Osteocyte (in vitro differentiated cells): ENCODE data around the gene FAM171A1. TPM values are rescaled to one million over a fixed set of nuclear protein-coding genes. Genes with fewer than 3 reads are reported as not detected.

Experiments
- DNase-seq: peaks from one replicate; pipeline ENCODE4 v3.0.0; 2021; ENCODE audit warnings: mixed read lengths; ENCODE audit not compliant: unreplicated experiment; ENCODE audit errors: extremely low spot score
- H3K27ac Mint-ChIP-seq: one replicate; pipeline ENCODE4 v1.8.0; 2021; ENCODE audit warnings: mild to moderate bottlenecking, mixed read lengths; ENCODE audit not compliant: unreplicated experiment
- H3K27me3 Mint-ChIP-seq: one replicate; pipeline ENCODE4 v1.8.0; 2021; ENCODE audit warnings: mixed read lengths; ENCODE audit not compliant: unreplicated experiment
- H3K36me3 Mint-ChIP-seq: one replicate; pipeline ENCODE4 v1.8.0; 2021; ENCODE audit warnings: mixed read lengths; ENCODE audit not compliant: unreplicated experiment
- H3K4me1 Mint-ChIP-seq: one replicate; pipeline ENCODE4 v1.8.0; 2021; ENCODE audit warnings: mixed read lengths; ENCODE audit not compliant: unreplicated experiment
- H3K4me3 Mint-ChIP-seq: one replicate; pipeline ENCODE4 v1.8.0; 2021; ENCODE audit warnings: mild to moderate bottlenecking, moderate library complexity, mixed read lengths; ENCODE audit not compliant: unreplicated experiment
- H3K9me3 Mint-ChIP-seq: one replicate; pipeline ENCODE4 v1.8.0; 2021; ENCODE audit warnings: mixed read lengths; ENCODE audit not compliant: unreplicated experiment
- total RNA-seq: library from RNA; stranded (reverse); gene quantifications from 2 replicates; pipeline ENCODE4 v1.2.1, GENCODE V29; 2021
- TF ChIP-seq, protein P1 (sequence below): fragments of 200-600 bp; sonication (generic); IDR thresholded peaks from 2 replicates; pipeline ENCODE4 v1.5.0; 2021; ENCODE audit warnings: antibody characterized with exemption, mild to moderate bottlenecking, moderate library complexity

FAM171A1 gene
- total RNA-seq, 1 donor from 2014 or later = 30.4 TPM

GRCh38 chr10:15331461-15331860 is 39.6 kb downstream of the FAM171A1 start:
- TF ChIP-seq, protein P1, sequence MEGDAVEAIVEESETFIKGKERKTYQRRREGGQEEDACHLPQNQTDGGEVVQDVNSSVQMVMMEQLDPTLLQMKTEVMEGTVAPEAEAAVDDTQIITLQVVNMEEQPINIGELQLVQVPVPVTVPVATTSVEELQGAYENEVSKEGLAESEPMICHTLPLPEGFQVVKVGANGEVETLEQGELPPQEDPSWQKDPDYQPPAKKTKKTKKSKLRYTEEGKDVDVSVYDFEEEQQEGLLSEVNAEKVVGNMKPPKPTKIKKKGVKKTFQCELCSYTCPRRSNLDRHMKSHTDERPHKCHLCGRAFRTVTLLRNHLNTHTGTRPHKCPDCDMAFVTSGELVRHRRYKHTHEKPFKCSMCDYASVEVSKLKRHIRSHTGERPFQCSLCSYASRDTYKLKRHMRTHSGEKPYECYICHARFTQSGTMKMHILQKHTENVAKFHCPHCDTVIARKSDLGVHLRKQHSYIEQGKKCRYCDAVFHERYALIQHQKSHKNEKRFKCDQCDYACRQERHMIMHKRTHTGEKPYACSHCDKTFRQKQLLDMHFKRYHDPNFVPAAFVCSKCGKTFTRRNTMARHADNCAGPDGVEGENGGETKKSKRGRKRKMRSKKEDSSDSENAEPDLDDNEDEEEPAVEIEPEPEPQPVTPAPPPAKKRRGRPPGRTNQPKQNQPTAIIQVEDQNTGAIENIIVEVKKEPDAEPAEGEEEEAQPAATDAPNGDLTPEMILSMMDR = no peak

GRCh38 chr10:15329437-15329836 is 41.7 kb downstream of the FAM171A1 start:
- no peaks in the 10 kb centered on the region for H3K36me3 Mint-ChIP-seq
- no peaks in the 10 kb centered on the region for H3K9me3 Mint-ChIP-seq
- no peak overlapping the region for H3K27ac Mint-ChIP-seq

More at GRCh38 chr10:15331461-15331860, 39.6 kb downstream of the FAM171A1 start:
- DNase-seq = no peak
- H3K4me3 Mint-ChIP-seq = no peak overlapping the region
- peaks cover 5% of the 10 kb centered on the region for H3K4me1 Mint-ChIP-seq
- H3K27ac Mint-ChIP-seq = no peak overlapping the region
- no peaks in the 10 kb centered on the region for H3K36me3 Mint-ChIP-seq
- no peaks in the 10 kb centered on the region for H3K27me3 Mint-ChIP-seq
- no peaks in the 10 kb centered on the region for H3K9me3 Mint-ChIP-seq

GRCh38 chr10:15325944-15326284 is 45.2 kb downstream of the FAM171A1 start:
- Mint-ChIP-seq H3K4me1 (peaks cover 25% of the 10 kb centered on the region), H3K36me3 (no peaks in the 10 kb centered on the region), H3K9me3 (no peaks in the 10 kb centered on the region), H3K27ac (no peak overlapping the region), H3K4me3 (no peak overlapping the region), H3K27me3 (no peaks in the 10 kb centered on the region)
- DNase-seq = no peak
- TF ChIP-seq, protein P1 = no peak

More at GRCh38 chr10:15329437-15329836, 41.7 kb downstream of the FAM171A1 start:
- Mint-ChIP-seq H3K4me3 (no peak overlapping the region), H3K27me3 (no peaks in the 10 kb centered on the region), H3K4me1 (peaks cover 8% of the 10 kb centered on the region)
- TF ChIP-seq, protein P1 = no peak
- DNase-seq = no peak

DNA sequence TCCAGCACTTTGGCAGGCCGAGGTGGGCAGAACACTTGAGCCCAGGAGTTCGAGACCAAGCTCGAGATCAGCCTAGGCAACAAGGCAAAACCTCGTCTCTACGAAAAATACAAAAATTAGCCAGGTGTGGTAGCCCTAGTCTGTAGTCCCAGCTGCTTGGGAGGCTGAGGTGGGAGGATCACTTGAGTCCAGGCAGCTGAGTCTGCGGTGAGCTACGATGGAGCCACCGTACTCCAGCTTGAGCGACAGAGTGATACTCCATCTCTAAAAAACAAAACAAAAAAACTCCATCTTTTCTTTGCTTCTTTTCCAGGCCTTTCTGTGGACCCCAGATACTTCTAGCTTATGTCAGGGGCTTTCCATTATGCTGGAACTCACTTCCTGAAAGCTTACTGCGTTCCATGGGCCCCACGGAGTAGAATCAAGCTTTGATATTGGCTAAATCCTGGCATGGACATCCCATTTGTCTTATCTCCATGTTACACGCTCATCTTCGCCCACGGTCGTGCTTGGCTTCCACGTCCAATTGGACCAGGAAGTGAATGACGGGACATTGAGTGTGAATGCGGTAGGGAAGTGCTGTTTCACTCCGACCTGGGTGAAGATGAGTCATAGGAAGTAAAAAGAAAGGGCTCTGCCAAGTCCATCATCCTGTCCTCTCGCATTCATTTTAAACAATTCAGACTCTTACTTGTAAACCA is 45.7 kb downstream of the FAM171A1 start:
- Mint-ChIP-seq H3K27ac (no peak overlapping the region), H3K4me1 (peaks cover 30% of the 10 kb centered on the region), H3K4me3 (no peak overlapping the region), H3K36me3 (no peaks in the 10 kb centered on the region), H3K27me3 (no peaks in the 10 kb centered on the region), H3K9me3 (no peaks in the 10 kb centered on the region)
- TF ChIP-seq, protein P1 = no peak
- no peak for DNase-seq

- DNase-seq = no peak
- H3K4me1 Mint-ChIP-seq = peaks cover 30% of the 10 kb centered on the region
Measured at GRCh38 chr10:15324611-15325010, 46.5 kb downstream of the FAM171A1 start.

More at GRCh38 chr10:15324611-15325010, 46.5 kb downstream of the FAM171A1 start:
- Mint-ChIP-seq H3K36me3 (no peaks in the 10 kb centered on the region), H3K4me3 (no peak overlapping the region), H3K27ac (no peak overlapping the region), H3K27me3 (no peaks in the 10 kb centered on the region), H3K9me3 (peaks cover 4% of the 10 kb centered on the region)
- TF ChIP-seq, protein P1 = no peak
